HEK293T (cell line): ENCODE results near the gene PIK3CD.

Experiments used
- ARNT ChIP-seq: fragments of 450-650 bp; IDR thresholded peaks from 2 replicates; pipeline ENCODE4 v1.6.1; 2017; ENCODE audit warnings: mild to moderate bottlenecking
- ELF4 ChIP-seq: fragments of 450-650 bp; IDR thresholded peaks from 2 replicates; pipeline ENCODE4 v1.6.1; 2017; ENCODE audit warnings: antibody characterized with exemption
- FOXA1 ChIP-seq: fragments of 450-650 bp; IDR thresholded peaks from 2 replicates; pipeline ENCODE4 v1.6.1; 2016; ENCODE audit warnings: mild to moderate bottlenecking
- FOXK2 ChIP-seq: fragments of 450-650 bp; IDR thresholded peaks from 2 replicates; pipeline ENCODE4 v1.6.1; 2016; ENCODE audit warnings: mild to moderate bottlenecking
- FOXM1 ChIP-seq: fragments of 450-650 bp; IDR thresholded peaks from 2 replicates; pipeline ENCODE4 v1.6.1; 2017; ENCODE audit warnings: mild to moderate bottlenecking, borderline replicate concordance
- HDGF ChIP-seq: fragments of 450-650 bp; IDR thresholded peaks from 2 replicates; pipeline ENCODE4 v1.6.1; 2017; ENCODE audit warnings: antibody characterized with exemption, borderline replicate concordance
- SP1 ChIP-seq: fragments of 450-650 bp; IDR thresholded peaks from 2 replicates; pipeline ENCODE4 v1.6.1; 2017
- SUZ12 ChIP-seq: fragments of 450-650 bp; IDR thresholded peaks from 2 replicates; pipeline ENCODE4 v1.6.1; 2016; ENCODE audit warnings: mild to moderate bottlenecking
- TARDBP ChIP-seq: fragments of 450-650 bp; IDR thresholded peaks from 2 replicates; pipeline ENCODE4 v1.6.1; 2016
- ZNF384 ChIP-seq: fragments of 450-650 bp; IDR thresholded peaks from 2 replicates; pipeline ENCODE4 v1.6.1; 2016
- TF ChIP-seq, protein P1 (sequence below): fragments of 450-650 bp; IDR thresholded peaks from 2 replicates; pipeline ENCODE4 v1.6.1; 2016

DNA sequence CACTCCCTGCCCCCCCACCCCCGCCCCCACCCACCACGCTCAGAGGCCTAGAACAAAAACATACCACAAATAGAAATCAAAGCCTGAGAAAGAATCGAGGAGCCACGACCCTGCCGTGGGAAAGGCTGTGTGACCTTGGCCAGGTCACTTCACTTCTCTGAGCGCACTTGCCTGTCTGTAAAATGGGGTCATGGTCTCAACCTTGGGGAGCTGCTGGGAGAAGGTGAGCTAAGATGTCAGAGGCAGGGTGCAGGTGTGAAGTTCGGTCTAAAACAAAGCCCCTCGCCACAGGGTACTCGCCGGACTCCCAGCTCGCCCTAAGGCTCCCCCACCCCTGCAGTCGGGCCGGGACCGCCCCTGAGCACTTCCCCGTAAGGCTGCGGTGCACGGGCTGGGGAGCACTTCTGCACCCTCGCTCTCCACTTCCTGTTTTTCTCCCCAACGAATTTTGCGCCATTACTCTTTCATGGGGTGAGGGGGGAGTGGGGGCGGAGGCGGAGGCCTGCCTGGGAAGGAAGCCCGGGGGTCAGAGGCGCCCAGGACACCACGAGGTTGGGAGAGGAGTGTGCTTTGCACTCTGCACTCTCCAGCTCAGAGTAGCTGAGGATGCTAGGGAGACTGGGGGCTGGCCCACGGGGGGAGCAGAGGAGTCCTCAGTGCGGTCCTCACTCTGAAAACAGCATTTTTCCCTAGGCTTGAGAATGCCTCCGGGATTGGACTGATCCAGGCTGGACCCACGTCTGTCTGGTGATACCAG, 21.9 kb upstream of the PIK3CD start:
- TF ChIP-seq ELF4 (no peak), SUZ12 (no peak), FOXA1 (no peak), SP1 (no peak), ARNT (no peak), ZNF384 (no peak), TARDBP (no peak), FOXM1 (no peak), FOXK2 (no peak), HDGF (no peak)
- TF ChIP-seq, protein P1, sequence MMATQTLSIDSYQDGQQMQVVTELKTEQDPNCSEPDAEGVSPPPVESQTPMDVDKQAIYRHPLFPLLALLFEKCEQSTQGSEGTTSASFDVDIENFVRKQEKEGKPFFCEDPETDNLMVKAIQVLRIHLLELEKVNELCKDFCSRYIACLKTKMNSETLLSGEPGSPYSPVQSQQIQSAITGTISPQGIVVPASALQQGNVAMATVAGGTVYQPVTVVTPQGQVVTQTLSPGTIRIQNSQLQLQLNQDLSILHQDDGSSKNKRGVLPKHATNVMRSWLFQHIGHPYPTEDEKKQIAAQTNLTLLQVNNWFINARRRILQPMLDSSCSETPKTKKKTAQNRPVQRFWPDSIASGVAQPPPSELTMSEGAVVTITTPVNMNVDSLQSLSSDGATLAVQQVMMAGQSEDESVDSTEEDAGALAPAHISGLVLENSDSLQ: no peak
